H1 (cell line): ENCODE data around the gene TRAPPC2. TPM values are rescaled to one million over a fixed set of nuclear protein-coding genes. Genes with fewer than 3 reads are reported as not detected.

Source experiments
- CTCF ChIA-PET: fragments of 300-600 bp; sonication (Branson Sonifier 250); formaldehyde crosslinking; loops from one replicate; lab custom pipeline; 2021; ENCODE audit not compliant: partially characterized antibody; lab: Charles Lee
- POLR2A ChIA-PET: fragments of 300-600 bp; sonication (Branson Sonifier 250); formaldehyde crosslinking; loops from one replicate; lab custom pipeline; 2021; ENCODE audit warnings: inconsistent platforms; ENCODE audit not compliant: partially characterized antibody; lab: Charles Lee
- DNase-seq, 2 experiments: peaks; one replicate each; pipeline versions ENCODE4 v3.0.0 to v3.0.0-alpha.2; 2010 to 2022; ENCODE audit warnings: low spot score in 2 of 2, low read depth in 1 of 2, mixed read lengths in 1 of 2
- FAIRE-seq: peaks from 2 replicates; lab custom pipeline; 2011; peaks lifted over from hg19 to GRCh38; lab: Jason Lieb, UNC
- H2AFZ ChIP-seq: 2 replicates; pipeline ENCODE4 v1.8.1; 2012; ENCODE audit warnings: low read length, inconsistent platforms
- H2AK5ac ChIP-seq: 2 replicates; pipeline ENCODE4 v1.6.1; 2013; ENCODE audit warnings: low read depth, low read length
- H2BK120ac ChIP-seq: replicated peaks from 2 replicates; pipeline ENCODE3; 2013; ENCODE audit warnings: low read depth, low read length, inconsistent platforms
- H2BK12ac ChIP-seq: 2 replicates; pipeline ENCODE4 v1.6.1; 2013; ENCODE audit warnings: low read depth, low read length
- H2BK15ac ChIP-seq: 2 replicates; pipeline ENCODE4 v1.6.1; 2013; ENCODE audit warnings: low read length
- H2BK20ac ChIP-seq: 2 replicates; pipeline ENCODE4 v1.6.1; 2013; ENCODE audit warnings: low read length
- H2BK5ac ChIP-seq: 2 replicates; pipeline ENCODE4 v1.6.1; 2013; ENCODE audit warnings: low read depth, low read length
- H3K14ac ChIP-seq: 2 replicates; pipeline ENCODE4 v1.6.1; 2013; ENCODE audit warnings: inconsistent platforms; ENCODE audit not compliant: insufficient read length
- H3K18ac ChIP-seq: 2 replicates; pipeline ENCODE4 v1.6.1; 2013; ENCODE audit warnings: low read length; ENCODE audit errors: extremely low read depth
- H3K23ac ChIP-seq: 2 replicates; pipeline ENCODE4 v1.6.1; 2013; ENCODE audit warnings: inconsistent platforms; ENCODE audit not compliant: insufficient read length
- H3K23me2 ChIP-seq: 2 replicates; pipeline ENCODE4 v1.6.1; 2013; ENCODE audit warnings: low read depth, low read length
- H3K27ac ChIP-seq: 2 replicates; pipeline ENCODE4 v1.6.1; 2011; ENCODE audit warnings: low read depth, low read length, inconsistent platforms
- H3K27me3 ChIP-seq, 4 experiments: replicated peaks in 1 of 4; 1 replicate in 1 of 4; 2 replicates in 3 of 4; pipeline versions ENCODE4 v1.6.1 to v1.8.1; 2011 to 2013; ENCODE audit warnings: low read length in 3 of 4, mild to moderate bottlenecking in 3 of 4, inconsistent platforms in 2 of 4, mixed read lengths in 2 of 4, moderate library complexity in 1 of 4; ENCODE audit not compliant: control insufficient read depth in 3 of 4, insufficient read depth in 3 of 4; ENCODE audit errors: extremely low read depth in 1 of 4
- H3K36me3 ChIP-seq, 4 experiments: 2 replicates each; pipeline versions ENCODE4 v1.6.1 to v1.8.1; 2011 to 2013; ENCODE audit warnings: mild to moderate bottlenecking in 4 of 4, low read length in 3 of 4, moderate library complexity in 2 of 4, control low read depth in 1 of 4, inconsistent platforms in 1 of 4; ENCODE audit not compliant: insufficient read depth in 4 of 4, control insufficient read depth in 2 of 4
- H3K4ac ChIP-seq: replicated peaks from 2 replicates; pipeline ENCODE3; 2013; ENCODE audit warnings: low read length, low read depth, mixed read lengths, inconsistent platforms; ENCODE audit not compliant: insufficient read length
- H3K4me1 ChIP-seq, 4 experiments: replicated peaks in 1 of 4; 1 replicate in 1 of 4; 2 replicates in 3 of 4; pipeline versions ENCODE4 v1.6.1 to v1.8.1; 2011 to 2013; ENCODE audit warnings: low read length in 3 of 4, inconsistent platforms in 2 of 4, mixed read lengths in 1 of 4; ENCODE audit not compliant: insufficient read depth in 4 of 4, control insufficient read depth in 3 of 4
- H3K4me2 ChIP-seq, 2 experiments: 2 replicates each; pipeline versions ENCODE4 v1.6.1 to v1.8.1; 2011 to 2013; ENCODE audit warnings: low read depth in 2 of 2, low read length in 2 of 2, control low read depth in 1 of 2, inconsistent platforms in 1 of 2, mild to moderate bottlenecking in 1 of 2; ENCODE audit not compliant: insufficient read depth in 1 of 2
- H3K4me3 ChIP-seq, 4 experiments: fragments of 200-600, 300-600 bp in 1 of 4; sonication (generic), shearing (Covaris generic), sonication (Bioruptor Twin) in 1 of 4; 2 replicates each; pipeline versions ENCODE4 v1.5.1 to v1.8.1; 2011 to 2016; ENCODE audit warnings: low read length in 4 of 4, low read depth in 3 of 4, control low read depth in 2 of 4, inconsistent platforms in 2 of 4, mild to moderate bottlenecking in 2 of 4, mixed read lengths in 1 of 4, moderate library complexity in 1 of 4; ENCODE audit not compliant: insufficient read depth in 2 of 4; ENCODE audit errors: extremely low read depth in 1 of 4
- H3K56ac ChIP-seq: replicated peaks from 2 replicates; pipeline ENCODE3; 2013; ENCODE audit warnings: low read depth, mild to moderate bottlenecking, mixed read lengths, low read length, inconsistent platforms; ENCODE audit not compliant: insufficient read length
- H3K79me1 ChIP-seq: 2 replicates; pipeline ENCODE4 v1.6.1; 2013; ENCODE audit warnings: low read depth, low read length, control low read depth
- H3K79me2 ChIP-seq, 2 experiments: 2 replicates each; pipeline versions ENCODE4 v1.6.1 to v1.8.1; 2012 to 2013; ENCODE audit warnings: low read length in 2 of 2, mild to moderate bottlenecking in 2 of 2, inconsistent platforms in 1 of 2; ENCODE audit not compliant: insufficient read depth in 2 of 2, control insufficient read depth in 1 of 2
- H3K9ac ChIP-seq, 4 experiments: replicated peaks in 1 of 4; 1 replicate in 1 of 4; 2 replicates in 3 of 4; pipeline versions ENCODE4 v1.6.1 to v1.8.1; 2011 to 2013; ENCODE audit warnings: low read depth in 3 of 4, low read length in 3 of 4, control low read depth in 2 of 4, mild to moderate bottlenecking in 2 of 4, moderate library complexity in 2 of 4, inconsistent platforms in 1 of 4; ENCODE audit errors: extremely low read depth in 1 of 4
- H3K9me3 ChIP-seq, 2 experiments: 2 replicates each; pipeline versions ENCODE4 v1.6.1 to v1.8.1; 2012 to 2013; ENCODE audit warnings: mild to moderate bottlenecking in 2 of 2, moderate library complexity in 2 of 2, control low read depth in 1 of 2, inconsistent platforms in 1 of 2, low read depth in 1 of 2, low read length in 1 of 2, mixed read lengths in 1 of 2; ENCODE audit not compliant: insufficient read depth in 2 of 2
- H4K20me1 ChIP-seq, 2 experiments: replicated peaks in 1 of 2; 2 replicates each; pipeline versions ENCODE3 to v1.8.1; 2011 to 2013; ENCODE audit warnings: inconsistent platforms in 2 of 2, low read length in 2 of 2, mild to moderate bottlenecking in 1 of 2; ENCODE audit not compliant: insufficient read depth in 2 of 2, control insufficient read depth in 1 of 2
- H4K5ac ChIP-seq: 2 replicates; pipeline ENCODE4 v1.6.1; 2013; ENCODE audit warnings: low read length, low read depth, mixed read lengths, inconsistent platforms; ENCODE audit not compliant: insufficient read length
- H4K8ac ChIP-seq: 2 replicates; pipeline ENCODE4 v1.8.0; 2013; ENCODE audit warnings: mild to moderate bottlenecking, moderate library complexity, low read length, inconsistent platforms; ENCODE audit not compliant: insufficient read depth; ENCODE audit errors: extremely low read depth
- H4K91ac ChIP-seq: replicated peaks from 2 replicates; pipeline ENCODE3; 2013; ENCODE audit warnings: low read length, mixed read lengths, inconsistent platforms; ENCODE audit not compliant: insufficient read length
- EGR1 ChIP-seq: IDR thresholded peaks from 2 replicates; pipeline ENCODE4 v1.6.1; 2011; ENCODE audit warnings: low read depth, low read length, borderline replicate concordance
- EZH2 ChIP-seq: fragments of 200-600 bp; sonication (generic); IDR thresholded peaks from 2 replicates; pipeline ENCODE4 v1.7.1; 2012; ENCODE audit warnings: low read depth, mild to moderate bottlenecking, moderate library complexity, low read length, inconsistent platforms; ENCODE audit not compliant: severe bottlenecking
- KDM4A ChIP-seq: IDR thresholded peaks from one replicate; pipeline ENCODE4 v1.7.1; 2012; ENCODE audit warnings: low read depth, mild to moderate bottlenecking, moderate library complexity, low read length, inconsistent platforms; ENCODE audit not compliant: severe bottlenecking
- MAFK ChIP-seq: IDR thresholded peaks from 2 replicates; pipeline ENCODE4 v1.6.1; 2012; ENCODE audit warnings: low read depth, mild to moderate bottlenecking, improper control_type of control experiment, low read length
- TAF7 ChIP-seq: optimal IDR thresholded peaks from 2 replicates; pipeline ENCODE3; 2011; ENCODE audit warnings: low read depth, mild to moderate bottlenecking, inconsistent platforms, low read length, moderate library complexity, borderline replicate concordance
- WGBS, 2 experiments: shearing (Covaris generic) in 1 of 2; methylation state at CpG; one replicate each; pipeline versions ENCODE4 v1.1.6 to v1.1.7; 2013 to 2015; ENCODE audit warnings: low lambda C conversion rate in 2 of 2, mixed read lengths in 2 of 2, inconsistent platforms in 1 of 2, low coverage in 1 of 2, missing lambda C conversion rate in 1 of 2; ENCODE audit not compliant: insufficient replicate concordance in 2 of 2, insufficient coverage in 1 of 2, insufficient read length in 1 of 2; ENCODE audit errors: extremely low coverage in 1 of 2, missing lambda C conversion rate in 1 of 2; 5-methylcytosine and 5-hydroxymethylcytosine counted together
- polyA plus RNA-seq, 7 experiments: library from polyadenylated mRNA; depleted of rRNA in 3 of 7; stranded (reverse) in 5 of 7; unstranded in 2 of 7; fragments of >200 nt in 5 of 7; fragments of 200-250 nt in 2 of 7; gene quantifications; 1 replicate in 5 of 7; 2 replicates in 1 of 7; 4 replicates in 1 of 7; pipeline versions ENCODE4 v1.2.1 to v1.2.3, GENCODE V29; 2011 to 2013; ENCODE audit warnings: missing spikeins in 2 of 7, mixed read lengths in 2 of 7
- total RNA-seq: library from RNA; stranded (reverse); fragmentation: NEBNext Ultra II Directional; extraction: Animal tissue kit (Norgen Biotek cat#: 25700); gene quantifications from 2 replicates; pipeline ENCODE4 v1.2.1, GENCODE V29; 2021

The TRAPPC2 gene
- total and polyA plus RNA-seq, 2 of the 8 experiments (the other 6 are each of a cell fraction or from before 2014, with no cell fraction given), result 6.7 to 10.8 TPM

GRCh38 chrX:13662355-13662791 lies 72.0 kb downstream of the TRAPPC2 start:
- Histone ChIP-seq H4K20me1 (no peaks in the 10 kb centered on the region), H3K79me1 (no peaks in the 10 kb centered on the region), H4K91ac (no peak overlapping the region), H2AK5ac (no peak overlapping the region), H2BK12ac (no peak overlapping the region), H3K4me1 (no peaks in the 10 kb centered on the region), H2BK15ac (no peak overlapping the region), H4K5ac (no peak overlapping the region), H3K18ac (no peak overlapping the region), H3K4me3 (no peak overlapping the region), H2BK120ac (no peak overlapping the region), H3K23me2 (no peaks in the 10 kb centered on the region), H3K79me2 (no peaks in the 10 kb centered on the region), H3K36me3 (peaks cover 0 to 3% (median 0%) of the 10 kb centered on the region in 4 experiments; a peak in 4 of 8 replicates), H3K4me2 (no peak overlapping the region), H2BK5ac (no peak overlapping the region), H3K4ac (no peak overlapping the region), H4K8ac (no peak overlapping the region), H2BK20ac (no peak overlapping the region), H3K9me3 (no peaks in the 10 kb centered on the region), H2AFZ (no peak overlapping the region), H3K56ac (no peak overlapping the region), H3K9ac (no peak overlapping the region), H3K23ac (no peak overlapping the region), H3K27me3 (no peaks in the 10 kb centered on the region), H3K27ac (no peak overlapping the region), H3K14ac (no peak overlapping the region)
- CTCF ChIA-PET, result interaction anchor here (0.6 to 1.5 kb wide), 4 partner anchors 16 to 696 kb away, joined by 3 to 4 read pairs (median 3); partner anchors contain the start of genes OFD1 and TRAPPC2
- DNase-seq (no peak), FAIRE-seq (no peak)
- POLR2A ChIA-PET, result no interaction called here
- 87% methylated on average over 6 of the region's 6 CpGs; no CpG with 5 or more reads in 1 of the 2 experiments for WGBS, 2 experiments
- TF ChIP-seq TAF7, result no peak
- TF ChIP-seq EGR1, result no peak
- no peak for TF ChIP-seq EZH2
- no peak for TF ChIP-seq KDM4A
- TF ChIP-seq MAFK, result no peak
